CD4-positive, alpha-beta T cell treated with Interferon gamma for 1 hour (primary cell): ENCODE data around the gene LHX3.

Experiments
- DNase-seq: peaks from one replicate; pipeline ENCODE4 v3.0.0-alpha.2; 2020

Gene LHX3

GRCh38 chr9:136225748-136226679 lies 21.1 kb upstream of the LHX3 start:
- DNase-seq = peak; percentile 79

DNA sequence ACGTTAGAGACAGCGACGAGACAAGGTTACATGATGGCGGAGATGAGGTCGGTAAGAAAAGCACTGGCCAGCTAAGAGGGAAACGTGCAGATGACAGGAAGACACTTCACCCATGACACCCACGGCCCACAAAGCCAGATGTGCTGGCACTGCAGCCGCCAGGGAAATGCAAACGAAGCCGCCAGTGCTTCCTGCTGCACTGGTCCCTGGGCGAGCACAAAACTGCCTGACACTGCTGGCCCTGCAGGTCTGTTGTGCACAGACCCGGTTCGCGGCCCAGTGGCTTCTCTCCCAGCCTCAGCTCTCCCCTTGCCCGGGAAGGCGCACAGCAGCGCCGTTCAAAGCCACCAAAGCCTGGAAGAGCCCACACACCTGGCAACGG lies 20.4 kb upstream of the LHX3 start:
- peak; percentile 67 for DNase-seq

- DNase-seq = no peak
Observed at GRCh38 chr9:136223871-136224640, 19.1 kb upstream of the LHX3 start.

GRCh38 chr9:136222906-136223285 lies 18.0 kb upstream of the LHX3 start:
- no peak for DNase-seq

GRCh38 chr9:136222166-136222905 lies 17.4 kb upstream of the LHX3 start:
- DNase-seq = no peak

- DNase-seq = no peak
Observed at GRCh38 chr9:136220017-136220729, 15.2 kb upstream of the LHX3 start.

DNA sequence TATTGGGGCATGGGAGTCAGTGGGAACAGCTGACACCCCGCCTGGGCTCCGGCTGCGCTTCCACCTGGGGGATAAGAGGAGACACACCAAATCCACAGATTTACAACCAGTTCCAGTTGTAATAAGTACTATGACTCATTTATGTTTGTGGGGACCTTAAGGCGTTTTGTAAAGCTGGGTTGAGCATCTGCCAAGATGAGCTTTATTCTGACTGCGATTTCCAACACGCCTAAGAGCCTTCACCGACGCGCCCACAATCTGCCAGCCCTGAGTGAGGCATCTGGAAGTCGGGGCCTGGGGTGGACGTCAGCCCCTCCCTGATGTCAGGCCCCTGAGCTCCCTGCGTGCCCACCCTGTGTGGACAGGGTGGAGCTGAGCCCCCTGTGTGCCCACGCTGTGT lies 14.3 kb upstream of the LHX3 start:
- no peak for DNase-seq

DNA sequence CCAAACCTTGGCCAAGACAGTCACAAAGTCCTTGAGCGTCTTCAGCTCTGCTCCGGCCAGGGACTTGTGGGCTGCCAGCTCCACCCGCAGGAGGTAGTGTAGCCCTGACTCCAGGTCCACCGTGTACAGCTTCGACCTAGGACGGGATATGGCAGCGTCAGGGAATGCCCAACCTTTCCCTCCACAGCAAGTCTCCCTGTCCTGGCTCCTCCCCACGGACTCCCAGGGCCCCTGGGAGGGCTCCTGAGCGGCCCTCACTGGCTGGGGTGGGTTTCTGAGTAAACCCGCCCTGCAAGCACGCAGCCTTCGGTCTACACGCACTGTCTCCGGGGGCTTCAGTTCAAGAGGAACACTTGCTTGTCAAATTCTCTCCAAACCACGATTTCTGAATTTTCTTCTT lies 13.7 kb upstream of the LHX3 start:
- DNase-seq = no peak

- DNase-seq = no peak
Observed at GRCh38 chr9:136218271-136218670, 13.3 kb upstream of the LHX3 start.

- no peak for DNase-seq
Observed at GRCh38 chr9:136216541-136217244, 11.8 kb upstream of the LHX3 start.

DNA sequence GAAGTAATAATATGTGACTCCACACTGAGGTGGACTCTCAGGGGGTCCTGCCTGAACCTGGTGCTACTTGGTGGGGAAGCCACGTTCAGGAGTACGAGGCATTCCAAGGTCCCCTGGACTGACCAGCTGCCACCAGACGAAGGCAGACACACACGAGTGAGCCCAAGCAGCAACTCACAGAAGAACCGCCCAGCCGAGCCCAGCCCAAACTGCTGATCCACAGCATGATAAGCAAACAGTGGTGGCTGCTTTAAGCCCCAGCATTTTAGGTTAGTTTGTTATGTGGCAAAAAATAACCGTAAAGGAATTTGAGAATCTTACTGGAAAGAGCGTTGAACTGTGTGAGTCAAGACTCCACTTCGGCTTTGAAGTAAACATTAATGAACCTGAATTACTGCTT lies 8.8 kb upstream of the LHX3 start:
- DNase-seq = no peak

DNA sequence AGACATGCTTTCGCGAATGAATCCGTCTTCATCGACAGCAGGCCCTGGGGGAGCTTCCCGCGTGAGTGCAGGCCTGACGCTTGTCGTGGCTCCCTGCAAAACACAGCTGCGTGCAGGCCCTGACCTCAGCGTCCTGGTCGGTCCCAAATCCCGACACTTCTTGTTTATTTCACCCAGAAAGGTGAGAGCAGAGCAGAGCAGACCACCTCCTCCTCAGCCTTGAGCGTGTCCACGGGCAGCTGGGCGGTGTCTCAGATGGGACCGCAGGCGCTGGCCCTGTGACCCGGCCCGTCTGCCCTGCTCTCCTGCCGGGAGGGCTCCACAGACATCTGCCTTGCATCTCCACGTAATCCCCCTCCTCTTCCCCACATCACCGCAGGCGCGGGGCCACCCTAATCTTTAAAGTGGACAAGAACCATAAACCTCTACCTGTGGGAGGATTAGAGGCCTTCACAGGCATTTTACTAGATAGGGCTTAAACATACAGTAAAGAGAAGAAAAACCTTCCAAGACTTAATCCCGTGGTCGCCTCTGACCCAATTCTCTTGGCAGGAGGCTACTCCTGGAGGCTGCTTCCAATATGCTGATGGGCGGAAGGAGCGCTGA lies 7.5 kb upstream of the LHX3 start:
- DNase-seq = no peak

DNA sequence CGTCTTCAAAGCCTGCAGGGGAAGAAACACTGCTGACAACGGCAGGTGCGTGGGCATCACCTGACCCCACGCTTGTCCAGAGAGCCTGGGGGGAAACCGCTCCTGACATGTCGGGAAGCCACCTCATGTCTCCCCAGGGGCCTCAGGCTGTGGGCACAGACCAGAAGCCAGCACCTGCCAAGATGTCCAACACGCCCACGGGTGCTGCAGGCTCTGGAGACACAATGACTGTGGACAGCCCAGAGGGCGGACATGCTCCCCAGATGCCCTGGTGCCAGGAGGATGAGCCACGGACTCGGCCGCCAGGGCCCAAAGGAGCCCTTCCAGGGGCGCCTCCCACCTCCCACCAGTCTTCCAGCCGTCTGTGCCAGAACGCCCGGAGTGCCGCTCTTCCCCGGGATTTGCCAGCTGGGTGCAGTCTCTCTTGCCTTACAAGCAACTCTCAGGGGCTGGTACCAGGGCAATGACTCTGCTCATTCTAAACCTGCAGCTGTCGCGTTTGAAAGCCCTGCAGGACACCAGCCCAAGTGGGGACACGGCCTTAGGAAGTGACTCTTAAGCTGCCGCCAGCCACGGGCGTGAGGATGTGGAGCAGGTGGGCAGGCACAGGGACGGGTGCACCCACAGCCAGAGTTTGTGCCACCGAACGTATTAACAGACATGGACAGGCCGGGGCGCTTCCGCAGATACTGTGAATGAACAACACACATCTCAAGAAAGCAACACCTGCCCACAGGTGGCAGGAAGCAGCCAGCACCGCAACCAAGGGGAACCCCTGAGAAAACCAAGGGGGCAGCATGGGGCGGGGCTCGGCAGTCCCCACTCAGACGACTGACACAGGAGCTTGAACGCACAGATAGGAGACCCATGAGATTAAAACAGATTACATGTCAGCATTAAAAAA lies 6.8 kb upstream of the LHX3 start:
- DNase-seq = no peak

DNA sequence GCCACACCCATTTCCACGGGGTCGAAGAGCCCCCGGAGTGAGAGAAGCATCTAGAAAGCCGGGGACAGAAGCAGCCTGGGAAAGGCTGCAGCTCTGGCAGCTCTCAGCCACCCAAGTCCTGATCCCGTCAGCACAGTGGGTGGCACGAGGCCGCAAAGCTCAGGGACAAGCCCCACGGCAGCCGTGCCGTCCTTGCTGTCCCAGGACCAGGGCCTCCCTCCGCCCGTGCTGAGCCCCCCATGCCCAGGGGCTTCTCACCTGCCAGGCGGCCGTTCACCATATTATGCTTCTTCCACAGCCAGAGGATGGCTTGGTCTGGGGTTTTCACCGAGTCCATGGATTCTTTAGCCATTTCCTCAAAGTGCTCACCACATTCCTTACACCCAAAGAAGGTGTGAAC lies 6.1 kb upstream of the LHX3 start:
- DNase-seq = no peak

DNA sequence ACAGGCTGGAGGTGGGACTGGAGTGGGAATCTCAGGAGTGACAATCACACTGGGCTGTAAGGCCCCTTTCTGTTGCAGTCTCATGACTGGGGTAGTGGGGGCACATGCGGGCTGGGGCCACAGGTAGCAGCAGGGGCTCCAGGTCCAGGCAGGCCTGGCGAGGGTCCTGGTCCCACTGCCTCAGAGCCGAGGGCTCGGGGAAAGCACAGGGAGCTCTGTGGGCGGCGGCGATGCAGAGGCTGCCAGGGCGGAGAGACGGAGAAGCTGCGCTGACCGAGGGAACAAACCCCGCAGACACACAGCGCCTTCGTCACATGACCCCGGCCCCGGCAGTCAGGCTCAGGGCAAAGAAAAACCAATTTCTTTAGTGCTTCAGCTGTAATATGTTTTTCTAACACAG lies 5.3 kb upstream of the LHX3 start:
- DNase-seq = no peak

GRCh38 chr9:136209786-136210185 lies 4.9 kb upstream of the LHX3 start:
- no peak for DNase-seq

- no peak for DNase-seq
Observed at GRCh38 chr9:136209232-136209631, 4.3 kb upstream of the LHX3 start.

DNA sequence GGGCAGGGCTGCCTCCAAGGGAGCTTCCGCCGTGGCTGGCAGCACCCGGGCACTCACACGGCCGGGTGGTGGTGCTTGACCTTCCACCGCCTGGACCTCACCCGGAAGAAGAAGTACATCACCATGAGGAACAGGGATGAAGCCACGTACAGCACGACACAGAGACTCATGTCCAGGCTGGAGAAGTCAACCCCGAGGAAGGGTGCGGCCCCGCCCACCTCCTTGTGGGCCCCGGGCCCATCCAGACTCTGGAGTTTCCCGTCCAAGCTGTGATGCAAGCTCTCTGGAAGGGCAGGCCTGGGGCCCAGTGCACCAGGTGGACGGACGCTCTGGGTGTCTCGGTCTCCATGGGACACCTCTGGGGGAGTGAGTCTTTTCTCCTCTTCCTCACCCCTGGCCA lies 3.7 kb upstream of the LHX3 start:
- no peak for DNase-seq

GRCh38 chr9:136207616-136208015 lies 2.7 kb upstream of the LHX3 start:
- no peak for DNase-seq

GRCh38 chr9:136206602-136207275 lies 1.8 kb upstream of the LHX3 start:
- DNase-seq = no peak
